ENCODE measurements around the gene EFEMP2.

DNA sequence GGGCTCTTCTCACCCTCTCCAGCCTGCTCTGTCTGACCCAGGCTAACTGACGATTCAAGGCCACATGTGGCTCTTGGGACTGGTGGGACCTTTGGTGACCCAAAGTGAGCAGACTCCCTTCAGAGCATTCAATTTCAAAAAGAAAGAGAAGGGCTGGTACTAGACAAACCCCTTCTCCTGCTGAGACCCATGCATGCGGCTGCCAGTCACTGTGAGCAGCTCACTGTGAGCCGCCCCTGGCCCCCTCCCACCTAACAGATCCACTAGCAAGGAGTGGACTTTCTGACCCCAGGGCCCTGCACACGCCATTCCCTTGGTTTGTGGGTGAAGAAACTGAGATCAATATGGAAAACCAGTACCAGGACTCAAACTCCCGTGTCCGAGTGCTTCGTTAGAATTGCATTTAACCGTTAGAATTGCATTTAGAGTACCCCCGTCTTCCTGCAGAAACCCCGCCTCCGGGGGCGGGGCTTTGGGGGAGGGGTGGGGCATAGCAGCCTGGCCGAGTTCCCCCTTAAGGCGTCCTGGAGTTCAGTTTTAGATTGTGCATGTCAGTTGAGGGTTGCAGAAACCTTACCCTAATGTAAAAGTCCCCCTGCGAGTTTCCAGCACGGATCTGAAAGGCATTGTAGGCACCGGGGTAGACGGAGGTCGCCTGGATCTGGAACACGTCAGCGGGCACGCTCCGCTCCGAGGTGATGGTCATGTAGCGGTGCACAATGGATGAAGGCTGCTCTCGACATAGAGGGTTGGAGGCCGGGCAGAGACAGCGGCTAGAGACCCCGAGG lies 5.1 kb downstream of the EFEMP2 start:
- TF ChIP-seq, protein P1, sequence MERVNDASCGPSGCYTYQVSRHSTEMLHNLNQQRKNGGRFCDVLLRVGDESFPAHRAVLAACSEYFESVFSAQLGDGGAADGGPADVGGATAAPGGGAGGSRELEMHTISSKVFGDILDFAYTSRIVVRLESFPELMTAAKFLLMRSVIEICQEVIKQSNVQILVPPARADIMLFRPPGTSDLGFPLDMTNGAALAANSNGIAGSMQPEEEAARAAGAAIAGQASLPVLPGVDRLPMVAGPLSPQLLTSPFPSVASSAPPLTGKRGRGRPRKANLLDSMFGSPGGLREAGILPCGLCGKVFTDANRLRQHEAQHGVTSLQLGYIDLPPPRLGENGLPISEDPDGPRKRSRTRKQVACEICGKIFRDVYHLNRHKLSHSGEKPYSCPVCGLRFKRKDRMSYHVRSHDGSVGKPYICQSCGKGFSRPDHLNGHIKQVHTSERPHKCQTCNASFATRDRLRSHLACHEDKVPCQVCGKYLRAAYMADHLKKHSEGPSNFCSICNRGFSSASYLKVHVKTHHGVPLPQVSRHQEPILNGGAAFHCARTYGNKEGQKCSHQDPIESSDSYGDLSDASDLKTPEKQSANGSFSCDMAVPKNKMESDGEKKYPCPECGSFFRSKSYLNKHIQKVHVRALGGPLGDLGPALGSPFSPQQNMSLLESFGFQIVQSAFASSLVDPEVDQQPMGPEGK (CRISPR knock-in tag; IDR thresholded peaks at IDR 0.05; ENCODE audit: borderline replicate concordance) = no peak
- TF ChIP-seq ZNF565 (CRISPR knock-in tag; conservative IDR thresholded peaks at IDR 0.05; ENCODE audit: low read depth) = no peak
- TF ChIP-seq ZFP30 (CRISPR knock-in tag; IDR thresholded peaks at IDR 0.05) = no peak
- TF ChIP-seq TCF4 (CRISPR knock-in tag; IDR thresholded peaks at IDR 0.05; ENCODE audit: borderline replicate concordance) = no peak
- no peak for TF ChIP-seq TOX (CRISPR knock-in tag; IDR thresholded peaks at IDR 0.05; ENCODE audit: borderline replicate concordance)
